SJSA1 (cell line): Measurements from ENCODE around the gene CLDN2. TPM values are rescaled to one million over a fixed set of nuclear protein-coding genes. Genes with fewer than 3 reads are reported as not detected.

Source experiments
- DNase-seq, 2 experiments: peaks; one replicate each; pipeline ENCODE4 v3.0.0-alpha.2; 2015 to 2020; ENCODE audit warnings: low spot score in 2 of 2, low read depth in 1 of 2
- H3K27ac ChIP-seq: fragments of 250-450 bp; sonication (Bioruptor Pico); 2 replicates; pipeline ENCODE4 v1.5.1; 2020; ENCODE audit warnings: mild to moderate bottlenecking, moderate library complexity
- H3K27me3 ChIP-seq: fragments of 250-450 bp; sonication (Bioruptor Pico); replicated peaks from 2 replicates; pipeline ENCODE4 v1.5.1; 2020; ENCODE audit warnings: mild to moderate bottlenecking, moderate library complexity
- H3K36me3 ChIP-seq: fragments of 250-450 bp; sonication (Bioruptor Pico); 2 replicates; pipeline ENCODE4 v1.5.1; 2020; ENCODE audit warnings: mild to moderate bottlenecking
- H3K4me1 ChIP-seq: fragments of 250-450 bp; sonication (Bioruptor Pico); replicated peaks from 2 replicates; pipeline ENCODE4 v1.6.1; 2021; ENCODE audit warnings: mild to moderate bottlenecking
- H3K4me3 ChIP-seq: fragments of 250-450 bp; sonication (Bioruptor Pico); 2 replicates; pipeline ENCODE4 v1.5.1; 2020; ENCODE audit warnings: mild to moderate bottlenecking
- H3K9me3 ChIP-seq: fragments of 250-450 bp; sonication (Bioruptor Pico); replicated peaks from 2 replicates; pipeline ENCODE4 v1.5.1; 2020; ENCODE audit warnings: mild to moderate bottlenecking
- total RNA-seq: library from RNA; depleted of rRNA; stranded (reverse); fragments of >200 nt; shearing (Covaris generic); gene quantifications from 2 replicates; pipeline ENCODE4 v1.2.3, GENCODE V29; 2014

Gene CLDN2
- total RNA-seq, 1 experiment from 2014 or later: 0.11 TPM

GRCh38 chrX:106902684-106903083 lies 17.5 kb upstream of the CLDN2 start:
- Histone ChIP-seq H3K4me1 (peaks cover 6% of the 10 kb centered on the region; the same call in 1 of the 2 replicates), H3K4me3 (no peak overlapping the region), H3K9me3 (no peaks in the 10 kb centered on the region), H3K27ac (no peak overlapping the region), H3K27me3 (no peaks in the 10 kb centered on the region), H3K36me3 (no peaks in the 10 kb centered on the region)
- no peak for DNase-seq

GRCh38 chrX:106903291-106903824 lies 16.8 kb upstream of the CLDN2 start, which contains the start of gene RIPPLY1:
TSS of gene RIPPLY1 (minus strand) at chrX:106903341. CDS start at chrX:106903287, 54 bp downstream.
- no peak for DNase-seq
- H3K27ac ChIP-seq: no peak within 1 kb of the TSS
- no peaks in the 10 kb centered on the region for H3K36me3 ChIP-seq
- peaks cover 5% of the 10 kb centered on the region; the same call in 1 of the 2 replicates for H3K4me1 ChIP-seq
- no peak within 1 kb of the TSS for H3K4me3 ChIP-seq
- no peaks in the 10 kb centered on the region for H3K27me3 ChIP-seq
- H3K9me3 ChIP-seq: no peaks in the 10 kb centered on the region

DNA sequence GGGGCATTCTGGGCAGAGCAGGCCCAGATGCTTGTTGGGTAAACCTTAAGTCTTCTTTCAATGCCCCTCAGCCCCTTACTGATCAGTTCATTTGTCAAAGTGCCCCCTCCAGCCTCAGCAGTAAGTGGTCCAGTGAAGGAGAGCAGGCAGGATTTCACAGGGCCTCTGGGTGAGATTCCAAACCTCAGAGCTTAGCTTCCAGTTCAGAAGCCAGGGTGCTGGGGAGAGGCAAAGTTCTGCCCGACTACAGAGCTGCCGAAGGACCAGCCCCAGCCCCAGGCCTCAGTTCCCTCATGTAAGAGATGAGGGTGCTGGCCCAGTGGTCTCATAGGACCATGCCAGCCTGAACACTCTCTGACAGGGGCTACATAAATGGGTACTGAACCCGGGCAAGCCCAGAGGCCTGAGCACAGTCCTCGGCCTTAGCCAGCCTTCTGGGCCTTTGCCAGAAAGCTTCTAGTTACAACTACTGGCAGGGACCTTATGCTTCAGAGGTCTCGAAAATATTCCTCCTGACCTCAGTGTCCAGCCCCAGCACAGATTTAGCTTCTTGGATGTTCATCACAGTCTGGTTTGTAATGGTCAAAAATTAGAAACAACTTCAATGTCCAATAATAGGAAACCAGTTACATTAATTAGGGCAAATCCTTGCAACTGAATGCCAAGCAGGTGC lies 16.2 kb upstream of the CLDN2 start:
- H3K4me1 ChIP-seq: no peaks in the 10 kb centered on the region
- H3K9me3 ChIP-seq: no peaks in the 10 kb centered on the region
- H3K27me3 ChIP-seq: no peaks in the 10 kb centered on the region
- no peak for DNase-seq
- H3K36me3 ChIP-seq: no peaks in the 10 kb centered on the region
- H3K4me3 ChIP-seq: no peak overlapping the region
- no peak overlapping the region for H3K27ac ChIP-seq

- no peaks in the 10 kb centered on the region for H3K36me3 ChIP-seq
- no peak for DNase-seq
- H3K27me3 ChIP-seq: no peaks in the 10 kb centered on the region
- no peaks in the 10 kb centered on the region for H3K9me3 ChIP-seq
- no peak overlapping the region for H3K4me3 ChIP-seq
- no peaks in the 10 kb centered on the region for H3K4me1 ChIP-seq
- no peak overlapping the region for H3K27ac ChIP-seq
Observed at GRCh38 chrX:106905064-106905708, 15.0 kb upstream of the CLDN2 start.

DNA sequence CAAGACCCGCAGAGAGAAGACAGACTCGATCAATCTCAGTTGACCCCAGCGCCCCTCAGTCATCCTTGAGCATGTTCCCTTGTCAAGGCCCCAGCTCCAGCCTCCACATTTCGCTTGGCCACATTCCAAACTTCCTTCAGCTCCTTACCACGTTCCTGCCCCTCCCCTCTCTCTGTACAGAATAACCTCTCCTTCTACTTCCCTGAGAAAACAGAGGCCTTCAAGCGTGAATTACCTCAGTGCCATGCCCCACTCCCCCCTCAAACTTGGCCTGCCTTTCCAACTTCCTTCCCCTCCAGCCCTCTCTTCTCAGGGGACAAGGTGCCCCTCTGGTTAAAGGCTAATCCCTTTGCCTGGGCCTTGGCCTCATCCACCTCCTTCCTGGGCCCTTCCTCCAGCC lies 13.8 kb upstream of the CLDN2 start:
- Histone ChIP-seq H3K27ac (no peak overlapping the region), H3K9me3 (no peaks in the 10 kb centered on the region), H3K4me3 (no peak overlapping the region), H3K27me3 (no peaks in the 10 kb centered on the region), H3K4me1 (no peaks in the 10 kb centered on the region), H3K36me3 (no peaks in the 10 kb centered on the region)
- DNase-seq: no peak

DNA sequence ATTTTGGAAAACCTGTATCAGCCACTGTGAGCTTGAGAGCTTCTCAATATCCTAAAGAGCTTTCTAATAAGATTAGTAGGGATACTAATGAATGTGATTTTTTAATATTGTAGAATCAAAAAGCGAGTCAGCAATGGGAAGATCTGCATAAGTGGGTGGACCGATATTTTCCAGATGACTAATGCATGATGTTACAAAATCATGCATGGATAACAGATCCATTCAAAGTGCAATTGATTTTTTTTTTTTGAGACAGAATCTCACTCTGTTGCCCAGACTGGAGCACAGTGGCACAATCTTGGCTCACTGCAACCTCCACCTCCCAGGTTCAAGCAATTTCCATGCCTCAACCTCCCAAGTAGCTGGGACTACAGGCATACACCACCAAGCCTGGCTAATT lies 7.3 kb upstream of the CLDN2 start:
- Histone ChIP-seq H3K4me3 (no peak overlapping the region), H3K27me3 (no peaks in the 10 kb centered on the region), H3K27ac (no peak overlapping the region), H3K4me1 (no peaks in the 10 kb centered on the region; the same call in 1 of the 2 replicates), H3K36me3 (no peaks in the 10 kb centered on the region), H3K9me3 (no peaks in the 10 kb centered on the region)
- no peak for DNase-seq

- Histone ChIP-seq H3K36me3 (no peaks in the 10 kb centered on the region), H3K4me3 (no peak overlapping the region), H3K9me3 (no peaks in the 10 kb centered on the region), H3K27ac (no peak overlapping the region), H3K4me1 (no peaks in the 10 kb centered on the region; the same call in 1 of the 2 replicates), H3K27me3 (no peaks in the 10 kb centered on the region)
- no peak for DNase-seq
Observed at GRCh38 chrX:106917830-106918500, 2.2 kb upstream of the CLDN2 start.

DNA sequence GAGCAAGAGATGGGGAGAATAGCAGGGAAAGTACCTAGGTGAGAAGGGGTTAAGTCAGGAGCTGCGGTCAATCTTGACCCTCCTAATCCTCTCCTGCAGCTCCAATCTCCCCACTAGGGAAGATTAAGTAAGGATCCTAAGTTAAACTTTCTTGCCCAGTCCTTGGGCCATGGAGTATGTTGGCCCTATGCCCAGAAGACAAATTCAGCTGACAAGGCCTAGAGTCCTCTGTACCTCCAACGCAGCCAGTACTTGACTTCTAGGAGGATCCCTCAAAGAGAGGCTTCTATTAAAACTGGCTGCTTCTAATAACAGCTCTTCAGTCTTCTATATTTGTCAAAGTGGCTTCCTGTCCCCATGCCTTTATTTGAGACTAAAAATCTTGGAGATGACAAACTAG lies 1.4 kb downstream of the CLDN2 start:
- Histone ChIP-seq H3K27ac (no peak overlapping the region), H3K4me1 (no peaks in the 10 kb centered on the region; the same call in 1 of the 2 replicates), H3K4me3 (no peak overlapping the region), H3K27me3 (no peaks in the 10 kb centered on the region), H3K36me3 (no peaks in the 10 kb centered on the region), H3K9me3 (no peaks in the 10 kb centered on the region)
- no peak for DNase-seq

GRCh38 chrX:106927023-106927422 lies 6.8 kb downstream of the CLDN2 start:
- Histone ChIP-seq H3K4me3 (no peak overlapping the region), H3K36me3 (no peaks in the 10 kb centered on the region), H3K4me1 (no peaks in the 10 kb centered on the region; the same call in 1 of the 2 replicates), H3K27ac (no peak overlapping the region), H3K9me3 (no peaks in the 10 kb centered on the region), H3K27me3 (no peaks in the 10 kb centered on the region)
- no peak for DNase-seq

DNA sequence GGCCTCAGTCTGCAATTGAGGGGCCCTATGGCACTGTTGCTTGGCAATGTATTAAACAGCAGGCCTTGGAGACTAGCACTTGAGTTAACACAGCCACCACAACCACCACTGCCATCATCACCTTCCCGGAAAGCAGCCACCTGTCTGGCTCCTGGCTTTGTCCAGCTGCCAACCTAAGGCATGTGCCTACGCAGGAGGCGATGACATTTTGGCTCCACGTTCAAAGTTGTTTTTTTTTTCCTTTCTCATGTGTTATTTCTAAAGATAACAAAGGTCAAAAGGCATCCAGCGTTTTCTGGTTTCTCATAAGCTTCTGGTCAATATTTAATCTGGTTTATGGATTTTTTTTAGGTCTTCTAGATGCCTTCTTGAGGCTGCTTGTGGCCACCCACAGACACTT lies 7.5 kb downstream of the CLDN2 start:
- H3K9me3 ChIP-seq: no peaks in the 10 kb centered on the region
- no peak overlapping the region for H3K27ac ChIP-seq
- H3K4me1 ChIP-seq: peaks cover 5% of the 10 kb centered on the region
- H3K27me3 ChIP-seq: no peaks in the 10 kb centered on the region
- H3K36me3 ChIP-seq: no peaks in the 10 kb centered on the region
- H3K4me3 ChIP-seq: no peak overlapping the region
- no peak for DNase-seq

- Histone ChIP-seq H3K27me3 (no peaks in the 10 kb centered on the region), H3K4me3 (no peak overlapping the region), H3K9me3 (no peaks in the 10 kb centered on the region), H3K4me1 (peaks cover 11% of the 10 kb centered on the region), H3K36me3 (no peaks in the 10 kb centered on the region), H3K27ac (no peak overlapping the region)
- DNase-seq: no peak
Observed at GRCh38 chrX:106928227-106928626, 8.0 kb downstream of the CLDN2 start.

GRCh38 chrX:106931831-106932491 lies 11.8 kb downstream of the CLDN2 start:
- Histone ChIP-seq H3K36me3 (no peaks in the 10 kb centered on the region), H3K4me1 (peaks cover 31% of the 10 kb centered on the region), H3K27ac (no peak overlapping the region), H3K4me3 (no peak overlapping the region), H3K27me3 (no peaks in the 10 kb centered on the region), H3K9me3 (no peaks in the 10 kb centered on the region)
- DNase-seq: no peak

- Histone ChIP-seq H3K9me3 (no peaks in the 10 kb centered on the region), H3K36me3 (no peaks in the 10 kb centered on the region), H3K27me3 (no peaks in the 10 kb centered on the region), H3K4me1 (peaks cover 31% of the 10 kb centered on the region), H3K4me3 (no peak overlapping the region), H3K27ac (no peak overlapping the region)
- DNase-seq: no peak
Observed at GRCh38 chrX:106932492-106932923, 12.3 kb downstream of the CLDN2 start.
